ENCODE measurements around the gene GABRR1.

The GABRR1 gene

DNA sequence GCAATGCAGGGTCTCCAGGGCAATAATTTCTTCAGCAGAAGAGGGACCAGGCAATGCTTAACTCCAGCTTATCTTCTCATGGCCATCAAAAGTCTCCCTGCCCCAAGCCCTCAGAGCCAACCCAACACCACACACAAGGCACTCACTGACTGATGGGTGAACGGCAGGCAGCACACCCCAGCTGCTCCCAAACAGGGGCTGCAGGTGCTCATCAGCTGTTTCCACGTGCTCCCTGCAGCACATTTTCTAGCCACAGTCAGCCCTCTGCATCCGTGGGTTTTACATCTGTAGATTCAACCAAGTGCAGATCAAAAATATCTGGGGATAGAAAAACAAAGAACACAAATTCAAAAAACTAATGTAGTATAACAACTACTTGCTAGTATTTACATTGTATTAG is 4.0 kb upstream of the GABRR1 start:
- H3K9ac ChIP-seq, result no peak overlapping the region
- no peak for TF ChIP-seq Cebpa-rat (IDR thresholded peaks at IDR 0.05)
- H3K36me3 ChIP-seq, result no peaks in the 10 kb centered on the region
- H3K4me2 ChIP-seq, result no peak overlapping the region
- H4K20me1 ChIP-seq, result no peaks in the 10 kb centered on the region
- H3K27me3 ChIP-seq, result no peaks in the 10 kb centered on the region
- no peaks in the 10 kb centered on the region for H3K9me3 ChIP-seq
- H3K4me1 ChIP-seq, result peaks cover 8% of the 10 kb centered on the region
- no peak overlapping the region for H3K27ac ChIP-seq
- H3K4me3 ChIP-seq, result no peak overlapping the region

DNA sequence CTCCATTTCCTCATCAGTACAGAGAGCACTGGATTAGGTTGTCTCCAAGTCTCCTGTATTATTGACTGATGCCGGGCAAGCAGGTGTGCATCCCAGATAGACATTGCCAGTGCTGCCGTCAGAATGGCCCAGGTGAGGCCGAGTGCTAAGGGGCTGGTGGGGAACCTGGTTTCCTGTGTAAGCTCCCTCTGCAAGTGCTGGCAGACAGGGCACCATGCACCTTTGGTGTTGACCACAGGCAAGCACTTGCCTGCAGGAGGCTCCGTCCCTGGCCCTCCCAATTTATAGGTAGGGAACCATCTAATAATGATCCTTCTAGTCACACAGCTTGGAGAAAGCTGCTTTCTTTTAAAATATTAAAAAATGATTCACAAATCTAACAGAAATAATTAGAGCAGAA is 747 bp downstream of the GABRR1 start:
- Histone ChIP-seq H4K20me1 (no peaks in the 10 kb centered on the region), H3K4me1 (no peaks in the 10 kb centered on the region), H3K4me2 (no peak overlapping the region), H3K27me3 (no peaks in the 10 kb centered on the region), H3K4me3 (no peak overlapping the region), H3K9ac (no peak overlapping the region), H3K36me3 (no peaks in the 10 kb centered on the region), H3K9me3 (no peaks in the 10 kb centered on the region), H3K27ac (no peak overlapping the region)
- TF ChIP-seq Cebpa-rat (IDR thresholded peaks at IDR 0.05), result no peak

DNA sequence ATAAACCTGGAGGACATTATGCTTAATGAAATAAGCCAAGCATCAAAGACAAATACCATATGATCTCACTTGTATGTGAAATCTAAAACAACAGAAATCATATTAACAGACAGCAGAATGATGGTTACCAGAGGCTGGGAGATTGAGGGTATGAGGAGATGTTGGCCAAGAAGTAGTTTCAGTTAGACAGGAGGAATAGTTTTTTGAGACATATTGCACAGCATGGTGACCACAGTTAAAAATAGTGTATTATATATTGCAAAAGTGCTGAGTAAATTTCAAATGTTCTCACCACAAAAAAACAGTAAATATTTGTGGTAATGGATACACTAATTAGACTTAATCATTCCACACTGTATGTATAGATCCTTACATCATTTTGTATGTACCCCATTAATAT is 1.8 kb downstream of the GABRR1 start:
- Histone ChIP-seq H3K4me3 (no peak overlapping the region), H3K4me2 (no peak overlapping the region), H4K20me1 (no peaks in the 10 kb centered on the region), H3K4me1 (no peaks in the 10 kb centered on the region), H3K27me3 (no peaks in the 10 kb centered on the region), H3K36me3 (no peaks in the 10 kb centered on the region), H3K9ac (no peak overlapping the region), H3K9me3 (no peaks in the 10 kb centered on the region), H3K27ac (no peak overlapping the region)
- TF ChIP-seq Cebpa-rat (IDR thresholded peaks at IDR 0.05), result no peak

DNA sequence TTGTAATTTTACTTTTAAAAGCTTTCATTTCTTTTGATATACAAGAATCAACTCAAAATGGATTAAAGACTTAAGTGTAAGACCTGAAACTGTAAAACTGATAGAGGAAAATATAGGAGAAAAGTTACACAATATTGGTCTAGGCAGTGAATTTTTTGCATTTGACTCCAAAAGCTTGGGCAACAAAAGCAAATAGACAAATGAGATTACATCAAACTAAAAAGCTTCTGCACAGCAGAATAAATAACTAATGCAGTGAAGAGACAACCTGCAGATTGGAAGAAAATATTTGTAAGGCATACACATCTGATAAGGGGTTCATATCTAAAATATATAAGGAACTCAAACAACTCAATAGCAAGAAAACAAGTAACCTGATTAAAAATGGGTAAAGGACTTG is 3.0 kb downstream of the GABRR1 start:
- Histone ChIP-seq H3K36me3 (no peaks in the 10 kb centered on the region), H3K9me3 (no peaks in the 10 kb centered on the region), H3K9ac (no peak overlapping the region), H3K4me1 (no peaks in the 10 kb centered on the region), H4K20me1 (no peaks in the 10 kb centered on the region), H3K27me3 (no peaks in the 10 kb centered on the region), H3K4me3 (no peak overlapping the region), H3K27ac (no peak overlapping the region), H3K4me2 (no peak overlapping the region)
- TF ChIP-seq Cebpa-rat (IDR thresholded peaks at IDR 0.05), result no peak

DNA sequence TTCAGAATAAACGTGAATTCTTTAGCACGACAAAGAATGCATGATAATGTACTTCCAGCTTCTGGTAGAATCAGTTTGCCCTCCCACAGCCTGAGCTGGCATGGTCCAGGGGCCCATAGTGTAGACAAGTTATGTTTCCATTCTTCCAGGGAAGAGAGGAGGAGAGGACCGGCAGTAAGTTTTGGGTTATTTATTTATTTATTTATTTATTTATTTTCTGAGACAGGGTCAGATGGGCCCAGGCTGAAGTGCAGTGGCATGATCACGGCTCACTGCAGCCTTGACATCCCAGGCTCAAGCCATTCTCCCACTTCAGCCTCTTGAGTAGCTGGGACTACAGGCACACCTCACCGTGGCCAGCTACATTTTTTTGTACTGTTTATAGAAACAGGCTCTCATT is 4.7 kb downstream of the GABRR1 start:
- no peak overlapping the region for H3K4me3 ChIP-seq
- H4K20me1 ChIP-seq, result no peaks in the 10 kb centered on the region
- H3K36me3 ChIP-seq, result no peaks in the 10 kb centered on the region
- no peaks in the 10 kb centered on the region for H3K4me1 ChIP-seq
- H3K27ac ChIP-seq, result no peak overlapping the region
- no peaks in the 10 kb centered on the region for H3K27me3 ChIP-seq
- no peak overlapping the region for H3K9ac ChIP-seq
- no peak for TF ChIP-seq Cebpa-rat (IDR thresholded peaks at IDR 0.05)
- no peak overlapping the region for H3K4me2 ChIP-seq
- H3K9me3 ChIP-seq, result no peaks in the 10 kb centered on the region

DNA sequence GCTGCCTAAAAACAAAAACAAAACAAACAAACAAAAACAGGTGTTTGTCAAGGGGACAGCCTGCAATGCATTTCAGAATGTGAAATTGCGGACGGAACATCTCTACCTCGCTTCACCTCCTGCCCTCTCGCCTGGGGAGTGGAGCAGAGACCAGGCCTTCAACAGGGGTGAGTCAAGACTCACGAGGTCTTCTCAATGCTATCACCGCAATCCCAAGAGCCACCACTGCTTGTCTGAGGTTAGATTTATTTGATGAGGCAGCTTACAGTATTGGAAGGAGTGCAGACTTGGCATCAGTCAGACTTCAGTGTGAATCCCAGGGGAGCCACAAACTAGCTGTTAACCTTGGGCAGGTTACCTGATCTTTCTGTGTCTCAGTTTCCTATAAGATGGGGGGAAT is 7.7 kb downstream of the GABRR1 start:
- no peak for TF ChIP-seq Cebpa-rat (IDR thresholded peaks at IDR 0.05)
- Histone ChIP-seq H3K4me2 (no peak overlapping the region), H3K4me3 (no peak overlapping the region), H4K20me1 (no peaks in the 10 kb centered on the region), H3K27me3 (no peaks in the 10 kb centered on the region), H3K36me3 (no peaks in the 10 kb centered on the region), H3K9me3 (no peaks in the 10 kb centered on the region), H3K9ac (no peak overlapping the region), H3K27ac (no peak overlapping the region), H3K4me1 (no peaks in the 10 kb centered on the region)

DNA sequence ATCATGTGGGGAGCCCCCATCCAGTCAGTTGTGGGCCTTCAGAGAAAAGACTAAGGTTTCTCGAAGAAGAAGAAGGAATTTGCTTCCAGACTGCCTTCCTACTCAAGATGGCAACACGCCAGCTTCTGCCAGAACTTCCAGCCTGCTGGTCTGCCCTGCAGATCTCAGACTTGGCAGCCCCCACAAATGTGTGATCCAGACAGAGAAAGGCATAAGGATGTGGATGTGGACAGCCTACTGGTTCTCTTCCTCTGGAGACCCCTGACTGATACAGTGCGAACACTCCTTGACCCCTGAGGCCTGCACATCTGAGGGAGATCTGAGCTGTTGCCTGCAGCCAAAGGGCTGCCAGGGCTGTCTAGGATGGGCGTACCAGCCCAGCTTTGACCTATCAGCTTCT is 8.6 kb downstream of the GABRR1 start:
- no peaks in the 10 kb centered on the region for H4K20me1 ChIP-seq
- no peaks in the 10 kb centered on the region for H3K27me3 ChIP-seq
- no peak overlapping the region for H3K27ac ChIP-seq
- no peak overlapping the region for H3K4me3 ChIP-seq
- no peak for TF ChIP-seq Cebpa-rat (IDR thresholded peaks at IDR 0.05)
- no peaks in the 10 kb centered on the region for H3K36me3 ChIP-seq
- no peaks in the 10 kb centered on the region for H3K9me3 ChIP-seq
- H3K4me1 ChIP-seq, result no peaks in the 10 kb centered on the region
- H3K4me2 ChIP-seq, result no peak overlapping the region
- no peak overlapping the region for H3K9ac ChIP-seq

DNA sequence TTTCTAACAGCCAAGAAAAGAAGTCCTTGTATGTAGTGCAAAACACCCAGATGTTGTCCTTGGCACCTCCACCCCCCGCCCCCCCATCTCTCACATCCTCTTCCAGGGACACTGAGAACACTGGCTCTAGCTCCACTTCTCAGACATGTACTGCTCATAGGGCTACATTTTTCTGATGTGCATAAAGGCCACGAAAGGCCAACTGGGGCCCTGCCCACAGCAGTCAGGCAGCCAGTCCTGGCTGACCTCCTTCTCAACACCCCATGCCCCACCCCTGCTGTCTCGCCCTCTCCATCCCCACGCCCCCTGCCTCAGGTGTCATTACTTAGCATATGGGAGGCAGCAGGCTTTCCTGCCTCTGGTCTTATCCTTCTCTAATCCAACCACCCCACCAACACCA is 11.3 kb downstream of the GABRR1 start:
- no peak overlapping the region for H3K27ac ChIP-seq
- H3K4me2 ChIP-seq, result no peak overlapping the region
- no peak overlapping the region for H3K9ac ChIP-seq
- TF ChIP-seq Cebpa-rat (IDR thresholded peaks at IDR 0.05), result no peak
- H3K4me1 ChIP-seq, result no peaks in the 10 kb centered on the region
- no peaks in the 10 kb centered on the region for H4K20me1 ChIP-seq
- no peak overlapping the region for H3K4me3 ChIP-seq
- H3K27me3 ChIP-seq, result no peaks in the 10 kb centered on the region
- H3K9me3 ChIP-seq, result no peaks in the 10 kb centered on the region
- H3K36me3 ChIP-seq, result no peaks in the 10 kb centered on the region

DNA sequence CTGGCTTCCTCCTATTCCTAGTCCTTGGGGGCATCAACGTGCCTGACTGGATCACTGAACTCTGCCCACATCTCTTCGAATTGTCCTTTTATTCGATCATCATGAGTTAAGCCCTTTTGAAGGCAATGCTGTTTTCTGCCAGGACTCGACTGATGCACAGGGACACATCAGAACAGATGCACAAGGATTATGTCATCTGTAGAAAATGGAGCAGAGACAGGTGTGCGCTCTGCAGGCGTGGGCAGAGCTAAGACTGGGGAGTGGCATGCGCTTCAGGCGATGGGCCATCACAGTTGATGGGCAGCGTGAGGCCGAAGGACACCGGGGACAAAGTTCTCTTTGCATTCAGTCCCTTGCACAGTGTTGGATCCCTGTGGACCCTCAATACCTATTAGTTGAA is 13.1 kb downstream of the GABRR1 start:
- no peak for TF ChIP-seq Cebpa-rat (IDR thresholded peaks at IDR 0.05)

DNA sequence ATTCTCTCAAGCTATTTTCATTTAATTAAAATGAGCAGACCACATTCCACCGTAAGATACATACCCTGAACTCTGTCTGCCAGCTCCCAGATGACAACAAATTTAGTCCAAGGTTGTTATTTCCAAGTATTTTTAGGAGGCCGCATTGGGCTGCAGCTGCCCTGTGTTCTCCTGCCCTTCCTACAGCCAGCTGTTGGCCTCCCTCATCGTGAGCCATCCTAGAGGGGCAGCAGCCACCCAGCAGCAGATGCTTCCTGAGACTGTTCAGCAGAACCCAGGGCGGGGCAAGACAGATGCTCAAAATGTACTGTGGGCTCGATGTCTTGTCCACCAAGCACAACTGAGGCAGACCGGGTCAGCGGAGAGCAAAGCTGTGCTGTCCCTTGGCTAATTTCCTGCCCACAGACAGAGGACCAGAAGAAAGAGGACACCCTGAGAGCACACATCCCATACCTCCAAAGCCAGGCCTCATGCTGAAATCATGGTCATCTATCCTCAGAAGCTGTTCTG is 16.4 kb downstream of the GABRR1 start:
- Histone ChIP-seq H3K27me3 (no peaks in the 10 kb centered on the region), H3K9ac (no peak overlapping the region), H3K4me3 (no peak overlapping the region), H3K9me3 (no peaks in the 10 kb centered on the region), H3K27ac (no peak overlapping the region), H4K20me1 (no peaks in the 10 kb centered on the region), H3K4me2 (no peak overlapping the region), H3K4me1 (no peaks in the 10 kb centered on the region), H3K36me3 (no peaks in the 10 kb centered on the region)
- TF ChIP-seq Cebpa-rat (IDR thresholded peaks at IDR 0.05), result no peak

More for the DNA sequence above, 13.1 kb downstream of the GABRR1 start:
- no peaks in the 10 kb centered on the region for H3K27me3 ChIP-seq
- no peaks in the 10 kb centered on the region for H3K4me1 ChIP-seq
- H3K27ac ChIP-seq, result no peak overlapping the region
- no peaks in the 10 kb centered on the region for H3K36me3 ChIP-seq
- no peaks in the 10 kb centered on the region for H3K9me3 ChIP-seq
- no peak overlapping the region for H3K9ac ChIP-seq
- H3K4me3 ChIP-seq, result no peak overlapping the region
- no peak overlapping the region for H3K4me2 ChIP-seq
- no peaks in the 10 kb centered on the region for H4K20me1 ChIP-seq

DNA sequence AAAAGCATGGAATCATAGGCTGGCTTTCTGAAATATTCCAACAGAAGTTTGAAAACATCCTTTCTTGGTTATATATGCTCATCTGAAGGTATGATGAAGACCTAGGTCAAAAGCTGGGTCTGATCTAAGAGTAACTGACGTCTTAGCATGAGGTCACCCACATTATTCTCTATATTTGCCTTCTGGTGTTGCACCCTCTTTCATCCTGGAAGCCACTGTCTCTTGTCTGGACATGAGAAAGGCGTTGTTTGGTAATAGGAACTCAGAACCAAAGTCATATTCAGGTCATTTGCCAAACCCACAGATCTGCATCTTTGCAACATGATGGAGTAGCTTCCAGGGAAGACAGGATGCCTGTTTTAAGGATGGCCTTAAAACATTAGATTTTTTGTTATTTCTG is 17.6 kb downstream of the GABRR1 start:
- TF ChIP-seq Cebpa-rat (IDR thresholded peaks at IDR 0.05), result no peak
- H3K27me3 ChIP-seq, result no peaks in the 10 kb centered on the region
- no peak overlapping the region for H3K4me2 ChIP-seq

More for the DNA sequence above, 17.6 kb downstream of the GABRR1 start:
- peaks cover 9% of the 10 kb centered on the region for H3K9me3 ChIP-seq
- H3K4me1 ChIP-seq, result no peaks in the 10 kb centered on the region
- no peak overlapping the region for H3K27ac ChIP-seq
- H3K4me3 ChIP-seq, result no peak overlapping the region
- no peak overlapping the region for H3K9ac ChIP-seq
- H3K36me3 ChIP-seq, result no peaks in the 10 kb centered on the region
- no peaks in the 10 kb centered on the region for H4K20me1 ChIP-seq
